ENCODE data around the gene CEACAM7.
"Not testable (repeated sequence)": the region's sequence is repeated elsewhere in the genome, so short reads cannot be mapped to it uniquely, and the experiment has no call there.

CEACAM7 gene

DNA sequence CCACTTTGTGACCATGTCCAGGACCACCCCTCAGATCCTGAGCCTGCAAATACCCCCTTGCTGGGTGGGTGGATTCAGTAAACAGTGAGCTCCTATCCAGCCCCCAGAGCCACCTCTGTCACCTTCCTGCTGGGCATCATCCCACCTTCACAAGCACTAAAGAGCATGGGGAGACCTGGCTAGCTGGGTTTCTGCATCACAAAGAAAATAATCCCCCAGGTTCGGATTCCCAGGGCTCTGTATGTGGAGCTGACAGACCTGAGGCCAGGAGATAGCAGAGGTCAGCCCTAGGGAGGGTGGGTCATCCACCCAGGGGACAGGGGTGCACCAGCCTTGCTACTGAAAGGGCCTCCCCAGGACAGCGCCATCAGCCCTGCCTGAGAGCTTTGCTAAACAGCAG is 7.7 kb upstream of the CEACAM7 start:
- DNase-seq, result no peak
- TF ChIP-seq POLR2A (IDR thresholded peaks at IDR 0.05; ENCODE audit: low read length), result no peak
- TF ChIP-seq GATA1 (IDR thresholded peaks at IDR 0.05; ENCODE audit: low read depth, low read length), result no peak

- DNase-seq, result no peak
These were observed 7.0 kb upstream of the CEACAM7 start for GRCh38 chr19:41694831-41695635.

GRCh38 chr19:41694196-41694595 is 6.1 kb upstream of the CEACAM7 start:
- no peak for DNase-seq
- TF ChIP-seq POLR2A (IDR thresholded peaks at IDR 0.05; ENCODE audit: low read length), result no peak
- TF ChIP-seq GATA1 (IDR thresholded peaks at IDR 0.05; ENCODE audit: low read depth, low read length), result no peak

More at GRCh38 chr19:41694831-41695635, 7.0 kb upstream of the CEACAM7 start:
- no peak for TF ChIP-seq GATA1 (IDR thresholded peaks at IDR 0.05; ENCODE audit: low read depth, low read length)
- no peak for TF ChIP-seq POLR2A (IDR thresholded peaks at IDR 0.05; ENCODE audit: low read length)

DNA sequence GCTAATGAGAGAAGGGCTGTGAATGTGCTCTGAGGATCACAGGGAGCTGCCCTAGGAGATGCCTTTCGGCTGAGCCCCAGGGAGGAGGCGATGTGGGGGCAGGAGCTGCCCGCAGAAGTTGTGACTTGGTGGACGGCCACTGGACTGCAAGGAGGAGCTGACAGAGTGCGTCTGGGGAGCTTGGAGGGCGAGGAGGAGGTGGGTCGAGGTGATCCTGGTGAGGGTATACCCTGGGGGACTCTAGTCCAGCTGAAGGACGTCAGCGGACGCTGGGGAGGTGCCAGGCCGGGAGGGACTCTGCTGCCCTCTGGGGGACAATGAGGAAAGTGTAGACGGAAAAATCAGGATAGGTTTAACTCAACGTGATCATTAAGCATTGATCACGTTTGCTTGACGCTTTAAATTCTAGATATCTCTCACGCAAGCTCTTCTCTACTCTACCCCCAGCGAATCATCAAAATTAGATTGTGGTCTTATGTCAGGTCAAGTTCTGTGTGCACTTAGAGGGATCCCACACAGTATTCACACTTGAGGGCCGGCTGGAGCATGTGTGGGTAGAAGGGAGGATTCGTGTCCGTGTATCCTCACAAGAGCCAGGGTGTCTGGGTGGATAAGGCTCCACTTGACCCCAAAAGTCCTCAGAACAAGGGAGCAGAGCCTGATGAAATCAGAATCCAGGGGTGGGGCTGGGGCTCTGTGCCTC is 3.3 kb upstream of the CEACAM7 start:
- DNase-seq, result peak in 1 of 2 experiments; percentile 28
- TF ChIP-seq POLR2A (IDR thresholded peaks at IDR 0.05; ENCODE audit: low read length) (no peak), GATA1 (IDR thresholded peaks at IDR 0.05; ENCODE audit: low read depth, low read length) (no peak)

DNA sequence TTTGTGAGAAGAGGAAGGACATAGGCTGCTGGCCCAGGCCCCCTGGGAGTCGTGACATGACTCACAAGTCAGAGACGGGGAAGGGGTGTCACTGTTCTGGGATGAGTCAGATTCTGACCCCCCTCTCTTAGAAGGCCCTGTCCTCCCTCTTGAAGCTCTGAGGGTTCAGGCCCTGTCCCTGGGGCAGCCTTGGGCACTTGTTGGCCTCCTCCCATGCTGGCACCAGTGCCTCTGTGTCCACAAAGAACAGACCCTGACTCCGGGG is 2.7 kb upstream of the CEACAM7 start:
- no peak for TF ChIP-seq POLR2A (IDR thresholded peaks at IDR 0.05; ENCODE audit: low read length)
- no peak for TF ChIP-seq GATA1 (IDR thresholded peaks at IDR 0.05; ENCODE audit: low read depth, low read length)
- no peak for DNase-seq

DNA sequence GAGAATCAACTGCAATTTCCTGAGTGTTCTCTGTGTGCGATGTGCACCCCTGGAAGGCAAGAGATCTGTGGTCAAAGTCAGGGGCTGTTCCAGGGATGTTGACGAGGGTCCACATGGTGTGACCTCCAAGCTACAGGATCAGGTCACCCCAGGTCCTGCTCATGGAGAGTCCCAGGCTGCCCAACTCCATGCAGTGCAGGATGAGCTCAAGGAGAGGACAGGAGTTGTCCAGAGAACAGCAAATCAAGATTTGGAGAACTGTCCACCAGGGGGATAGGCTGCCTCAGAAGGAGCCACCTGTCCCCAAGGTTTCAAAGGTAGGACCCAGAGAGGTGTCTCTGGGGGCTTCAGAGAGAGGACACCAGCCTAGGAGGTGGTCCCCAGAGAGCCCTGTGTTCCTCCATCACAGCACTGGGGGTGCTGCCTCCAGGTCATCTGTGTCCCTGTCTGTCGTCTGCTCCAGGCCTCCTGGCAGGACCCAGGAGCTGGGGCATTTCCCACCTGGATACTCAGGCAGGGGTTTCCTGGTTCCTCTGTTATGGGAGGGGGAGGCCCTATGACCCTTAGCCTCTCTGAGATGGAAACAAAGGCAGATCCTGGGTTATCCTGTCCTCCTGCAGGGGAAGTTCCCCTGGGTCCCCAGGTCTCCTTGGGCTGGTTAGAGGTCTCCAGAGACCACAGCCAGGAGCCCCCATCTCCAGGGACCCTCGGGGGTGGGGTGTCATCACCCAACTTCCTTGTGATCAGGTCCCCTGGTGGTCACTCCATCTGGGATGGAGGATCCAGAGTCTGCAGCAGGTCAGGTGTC is 2.1 kb upstream of the CEACAM7 start:
- DNase-seq, result no peak
- TF ChIP-seq POLR2A (IDR thresholded peaks at IDR 0.05; ENCODE audit: low read length), result no peak
- TF ChIP-seq GATA1 (IDR thresholded peaks at IDR 0.05; ENCODE audit: low read depth, low read length), result no peak

GRCh38 chr19:41688687-41689086 is 617 bp upstream of the CEACAM7 start:
- no peak for TF ChIP-seq GATA1 (IDR thresholded peaks at IDR 0.05; ENCODE audit: low read depth, low read length)
- DNase-seq, result no peak

DNA sequence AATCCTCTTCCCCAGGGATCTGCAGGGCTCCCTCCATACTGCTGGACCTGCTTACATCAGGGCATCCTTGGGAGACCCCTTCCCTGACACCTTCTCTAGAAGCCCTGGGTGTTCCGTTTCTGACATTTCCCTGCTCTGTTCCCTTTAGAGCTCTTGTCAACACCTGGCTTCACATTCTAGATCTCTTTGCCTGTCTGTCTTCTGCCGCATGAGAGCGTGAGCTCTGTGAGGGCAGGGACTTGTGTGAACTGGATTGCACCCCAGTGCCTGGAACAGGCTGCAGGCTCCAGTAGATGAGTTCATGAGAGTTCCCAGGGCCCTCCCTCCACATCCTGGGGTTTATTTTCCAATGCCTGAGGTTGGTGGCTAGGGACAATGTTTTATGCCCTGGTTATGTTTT is 651 bp downstream of the CEACAM7 start:
- no peak for DNase-seq
- TF ChIP-seq GATA1 (IDR thresholded peaks at IDR 0.05; ENCODE audit: low read depth, low read length), result no peak
- no peak for TF ChIP-seq POLR2A (IDR thresholded peaks at IDR 0.05; ENCODE audit: low read length)

GRCh38 chr19:41682437-41682836 is 5.6 kb downstream of the CEACAM7 start:
- no peak for DNase-seq
- no peak for TF ChIP-seq GATA1 (IDR thresholded peaks at IDR 0.05; ENCODE audit: low read depth, low read length)

DNA sequence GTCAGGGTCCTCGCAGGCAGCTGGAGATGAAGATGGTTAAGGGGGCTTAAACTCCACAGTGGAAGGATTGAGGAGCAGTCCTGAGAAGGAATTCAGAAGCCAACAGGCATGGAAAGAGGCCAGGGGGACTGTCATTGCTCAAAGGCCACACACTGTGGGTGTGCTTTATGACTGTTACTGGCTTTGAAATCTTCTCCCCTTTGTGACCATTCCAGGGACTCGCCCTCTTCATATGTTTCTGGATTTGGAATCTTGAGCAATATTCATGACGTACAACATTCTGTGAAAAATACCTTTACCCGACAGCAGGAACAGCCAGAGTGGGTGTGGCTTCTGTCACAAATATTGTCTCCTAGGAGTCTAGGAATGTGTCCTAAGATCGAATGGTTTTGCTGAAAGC is 16.6 kb downstream of the CEACAM7 start:
- DNase-seq, result no peak

GRCh38 chr19:41670755-41671154 is 17.3 kb downstream of the CEACAM7 start:
- no peak for DNase-seq
- TF ChIP-seq POLR2A (IDR thresholded peaks at IDR 0.05; ENCODE audit: low read length) (no peak), GATA1 (IDR thresholded peaks at IDR 0.05; ENCODE audit: low read depth, low read length) (no peak)

More for the DNA sequence above, 16.6 kb downstream of the CEACAM7 start:
- TF ChIP-seq POLR2A (IDR thresholded peaks at IDR 0.05; ENCODE audit: low read length), result no peak
- TF ChIP-seq GATA1 (IDR thresholded peaks at IDR 0.05; ENCODE audit: low read depth, low read length), result no peak

- no peak for DNase-seq
- TF ChIP-seq GATA1 (IDR thresholded peaks at IDR 0.05; ENCODE audit: low read depth, low read length), result no peak
- TF ChIP-seq POLR2A (IDR thresholded peaks at IDR 0.05; ENCODE audit: low read length), result no peak
These were observed 19.8 kb downstream of the CEACAM7 start for GRCh38 chr19:41668315-41668714.

DNA sequence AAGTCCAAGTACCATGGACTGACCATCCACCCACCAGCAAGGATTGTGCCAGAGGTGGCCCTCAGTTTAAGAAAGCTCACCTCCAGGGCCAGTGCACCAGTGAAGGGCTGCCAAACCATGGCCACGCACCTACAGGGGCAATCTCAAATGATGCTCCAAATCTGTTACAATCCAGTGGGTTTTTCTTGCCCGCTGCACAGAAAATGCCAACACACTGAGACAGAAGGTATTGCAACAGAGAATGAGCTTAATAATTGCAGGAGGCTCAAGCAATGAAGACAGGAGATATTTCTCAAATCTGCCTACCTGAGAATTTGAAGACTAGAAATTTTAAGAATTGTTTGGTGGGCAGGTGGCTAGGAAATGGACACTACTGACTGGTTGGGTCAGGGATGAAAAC is 22.0 kb downstream of the CEACAM7 start:
- TF ChIP-seq GATA1 (IDR thresholded peaks at IDR 0.05; ENCODE audit: low read depth, low read length), result no peak
- TF ChIP-seq POLR2A (IDR thresholded peaks at IDR 0.05; ENCODE audit: low read length), result no peak
- DNase-seq, result no peak

DNA sequence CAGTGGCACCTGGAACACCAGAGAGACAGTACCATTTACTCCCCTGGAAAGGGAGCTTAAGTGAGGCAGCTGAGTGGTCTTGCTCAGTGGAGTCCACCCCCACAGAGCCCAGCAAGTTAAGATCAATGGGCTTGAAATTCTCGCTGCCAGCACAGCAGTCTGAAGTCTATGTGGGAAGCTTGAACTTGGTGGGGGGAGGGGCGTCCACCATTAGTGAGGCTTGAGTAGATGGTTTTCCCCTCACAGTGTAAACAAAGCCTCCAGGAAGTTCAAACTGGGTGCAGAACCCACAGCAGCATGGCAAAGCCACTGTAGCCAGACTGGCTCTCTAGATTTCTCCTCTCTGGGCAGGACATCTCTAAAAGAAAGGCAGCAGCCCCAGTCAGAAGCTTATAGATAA is 30.9 kb downstream of the CEACAM7 start:
- no peak for DNase-seq

DNA sequence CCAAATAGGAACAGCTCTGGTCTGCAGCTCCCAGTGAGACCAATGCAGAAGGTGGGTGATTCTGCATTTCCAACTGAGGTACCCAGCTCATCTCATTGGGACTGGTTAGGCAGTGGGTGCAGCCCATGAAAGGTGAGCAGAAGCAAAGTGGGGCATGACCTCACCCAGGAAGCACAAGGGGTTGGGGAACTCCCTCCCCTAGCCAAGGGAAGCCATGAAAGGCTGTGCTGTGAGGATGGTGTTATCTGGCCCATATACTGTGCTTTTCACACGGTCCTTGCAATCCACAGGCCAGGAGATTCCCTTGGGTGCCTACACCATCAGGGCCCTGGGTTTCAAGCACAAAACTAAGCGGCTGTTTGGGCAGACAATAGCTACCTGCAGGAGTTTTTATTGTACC is 31.3 kb downstream of the CEACAM7 start:
- not testable (repeated sequence) for DNase-seq

More for the DNA sequence above, 30.9 kb downstream of the CEACAM7 start:
- TF ChIP-seq GATA1 (IDR thresholded peaks at IDR 0.05; ENCODE audit: low read depth, low read length), result no peak
- no peak for TF ChIP-seq POLR2A (IDR thresholded peaks at IDR 0.05; ENCODE audit: low read length)

All from erythroblast (primary cell).